DOHH2 (cell line): ENCODE data around the gene TEKTIP1.

Experiments used
- H3F3A ChIP-seq: fragments of 200-600 bp; sonication (generic), shearing (Covaris generic); 2 replicates; pipeline ENCODE4 v1.6.0; 2016; ENCODE audit warnings: antibody characterized with exemption, mild to moderate bottlenecking; ENCODE audit not compliant: control insufficient read depth, insufficient read depth
- H3K27ac ChIP-seq: fragments of 200-600 bp; sonication (generic); 2 replicates; pipeline ENCODE4 v1.5.1; 2014; ENCODE audit warnings: low read depth, mild to moderate bottlenecking, low read length, moderate library complexity
- H3K27me3 ChIP-seq: fragments of 200-600 bp; sonication (generic); 2 replicates; pipeline ENCODE4 v1.6.1; 2014; ENCODE audit warnings: mild to moderate bottlenecking, low read length, mixed read lengths; ENCODE audit not compliant: control insufficient read depth
- H3K36me3 ChIP-seq: fragments of 200-600 bp; sonication (generic); 2 replicates; pipeline ENCODE4 v1.6.1; 2014; ENCODE audit warnings: mild to moderate bottlenecking, low read length, moderate library complexity, mixed read lengths; ENCODE audit not compliant: control insufficient read depth
- H3K4me1 ChIP-seq: fragments of 200-600 bp; sonication (generic); 2 replicates; pipeline ENCODE4 v1.6.1; 2014; ENCODE audit warnings: mild to moderate bottlenecking, low read length, mixed read lengths; ENCODE audit not compliant: control insufficient read depth
- H3K4me2 ChIP-seq: fragments of 200-600 bp; sonication (generic); 2 replicates; pipeline ENCODE4 v1.6.0; 2014; ENCODE audit warnings: mild to moderate bottlenecking, low read length, moderate library complexity
- H3K4me3 ChIP-seq: fragments of 200-600 bp; sonication (generic); 2 replicates; pipeline ENCODE4 v1.5.1; 2014; ENCODE audit warnings: mild to moderate bottlenecking, low read length, mixed read lengths
- H3K79me2 ChIP-seq: fragments of 200-600 bp; sonication (generic); 2 replicates; pipeline ENCODE4 v1.6.1; 2014; ENCODE audit warnings: mild to moderate bottlenecking, low read length, mixed read lengths; ENCODE audit not compliant: control insufficient read depth
- H3K9me2 ChIP-seq: fragments of 200-600 bp; sonication (generic); replicated peaks from 2 replicates; pipeline ENCODE4 v1.6.1; 2014; ENCODE audit warnings: mild to moderate bottlenecking, low read length, mixed read lengths; ENCODE audit not compliant: control insufficient read depth
- H3K9me3 ChIP-seq: fragments of 200-600 bp; sonication (generic); 2 replicates; pipeline ENCODE4 v1.6.1; 2014; ENCODE audit warnings: antibody characterized with exemption, low read length, mixed read lengths; ENCODE audit not compliant: control insufficient read depth, insufficient read depth
- H4K20me1 ChIP-seq: fragments of 200-600 bp; sonication (generic); 2 replicates; pipeline ENCODE4 v1.6.0; 2014; ENCODE audit warnings: low read depth, mild to moderate bottlenecking, antibody characterized with exemption, low read length, moderate library complexity; ENCODE audit not compliant: control insufficient read depth, insufficient read depth
- CTCF ChIP-seq: fragments of 200-600 bp; sonication (generic); IDR thresholded peaks from one replicate; pipeline ENCODE4 v1.5.1; 2014; ENCODE audit warnings: antibody characterized with exemption, mild to moderate bottlenecking, low read depth, low read length; ENCODE audit not compliant: poor library complexity, severe bottlenecking
- EZH2phosphoT487 ChIP-seq: fragments of 200-600 bp; sonication (generic); IDR thresholded peaks from 2 replicates; pipeline ENCODE4 v1.6.1; 2017; ENCODE audit warnings: borderline replicate concordance, mild to moderate bottlenecking, antibody characterized with exemption, low read length, moderate library complexity, mixed read lengths

The TEKTIP1 gene

GRCh38 chr19:3492919-3493318 lies 46.1 kb upstream of the TEKTIP1 start:
- H3K9me2 ChIP-seq: no peaks in the 10 kb centered on the region
- H3K79me2 ChIP-seq: peaks cover 11% of the 10 kb centered on the region
- H3K9me3 ChIP-seq: no peaks in the 10 kb centered on the region
- no peaks in the 10 kb centered on the region for H3K27me3 ChIP-seq
- H3K4me2 ChIP-seq: no peak overlapping the region
- H3K36me3 ChIP-seq: peaks cover 31% of the 10 kb centered on the region
- no peaks in the 10 kb centered on the region for H3K4me1 ChIP-seq
- no peaks in the 10 kb centered on the region for H4K20me1 ChIP-seq
- H3F3A ChIP-seq: no peaks in the 10 kb centered on the region
- TF ChIP-seq EZH2phosphoT487 (no peak), CTCF (no peak)
- H3K4me3 ChIP-seq: no peak overlapping the region
- no peak overlapping the region for H3K27ac ChIP-seq

DNA sequence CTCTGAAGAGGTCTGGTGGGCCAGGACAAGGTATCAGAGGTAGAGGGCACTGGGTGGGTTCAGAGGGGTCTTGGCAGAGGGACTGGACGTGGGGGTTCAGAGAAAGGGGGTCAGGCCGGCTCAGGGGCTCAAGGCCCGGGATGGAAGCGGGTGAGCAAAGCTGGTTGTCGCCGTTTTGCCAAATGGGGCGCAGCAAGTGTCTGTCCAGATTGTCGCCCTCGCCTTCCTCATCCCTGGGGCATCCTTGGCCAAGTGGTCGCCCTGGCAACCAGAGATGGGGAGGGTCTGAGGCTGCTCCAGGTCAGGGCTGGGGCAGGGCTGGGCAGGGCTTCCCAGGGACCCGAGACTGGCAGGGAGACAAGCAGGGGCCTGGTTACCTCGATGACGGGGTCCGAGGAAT lies 45.3 kb upstream of the TEKTIP1 start:
- peaks cover 19% of the 10 kb centered on the region for H3K79me2 ChIP-seq
- no peaks in the 10 kb centered on the region for H3K9me2 ChIP-seq
- H3K36me3 ChIP-seq: peaks cover 31% of the 10 kb centered on the region
- no peaks in the 10 kb centered on the region for H3F3A ChIP-seq
- no peak overlapping the region for H3K4me3 ChIP-seq
- no peaks in the 10 kb centered on the region for H4K20me1 ChIP-seq
- no peaks in the 10 kb centered on the region for H3K27me3 ChIP-seq
- no peaks in the 10 kb centered on the region for H3K4me1 ChIP-seq
- H3K27ac ChIP-seq: no peak overlapping the region
- no peak for TF ChIP-seq CTCF
- TF ChIP-seq EZH2phosphoT487: no peak
- H3K4me2 ChIP-seq: no peak overlapping the region
- H3K9me3 ChIP-seq: no peaks in the 10 kb centered on the region

GRCh38 chr19:3494051-3494450 lies 44.9 kb upstream of the TEKTIP1 start:
- peaks cover 2% of the 10 kb centered on the region for H3K4me1 ChIP-seq
- H3K9me3 ChIP-seq: no peaks in the 10 kb centered on the region
- no peaks in the 10 kb centered on the region for H3F3A ChIP-seq
- no peaks in the 10 kb centered on the region for H3K9me2 ChIP-seq
- no peaks in the 10 kb centered on the region for H4K20me1 ChIP-seq
- H3K36me3 ChIP-seq: peaks cover 31% of the 10 kb centered on the region
- H3K27me3 ChIP-seq: no peaks in the 10 kb centered on the region
- peaks cover 23% of the 10 kb centered on the region for H3K79me2 ChIP-seq
- no peak overlapping the region for H3K4me3 ChIP-seq
- no peak overlapping the region for H3K4me2 ChIP-seq
- no peak for TF ChIP-seq CTCF
- no peak for TF ChIP-seq EZH2phosphoT487
- H3K27ac ChIP-seq: no peak overlapping the region

DNA sequence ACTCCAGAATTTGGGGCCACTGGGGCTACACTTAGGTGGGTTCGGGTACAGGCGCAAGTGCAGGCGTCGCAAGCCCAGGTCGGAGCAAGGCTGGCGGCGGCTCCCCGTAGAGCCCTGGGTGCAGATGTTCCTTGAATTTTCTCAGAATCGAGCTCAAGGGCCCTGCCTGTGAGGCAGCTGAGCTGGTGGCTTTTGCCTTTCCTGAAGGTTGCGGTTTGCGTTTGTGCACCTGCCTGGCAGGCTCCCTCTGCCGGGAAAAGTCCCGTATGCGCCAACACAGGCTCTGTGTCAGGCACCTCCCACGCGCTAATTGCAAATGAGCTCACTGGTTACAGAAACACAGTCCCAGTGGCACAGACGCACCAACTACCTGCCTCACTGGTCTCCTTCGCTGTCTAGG lies 44.4 kb upstream of the TEKTIP1 start:
- no peaks in the 10 kb centered on the region for H4K20me1 ChIP-seq
- no peaks in the 10 kb centered on the region for H3F3A ChIP-seq
- H3K79me2 ChIP-seq: peaks cover 28% of the 10 kb centered on the region
- H3K4me2 ChIP-seq: no peak overlapping the region
- H3K4me3 ChIP-seq: no peak overlapping the region
- no peak overlapping the region for H3K27ac ChIP-seq
- H3K36me3 ChIP-seq: peaks cover 31% of the 10 kb centered on the region
- no peaks in the 10 kb centered on the region for H3K9me3 ChIP-seq
- peaks cover 7% of the 10 kb centered on the region for H3K4me1 ChIP-seq
- H3K27me3 ChIP-seq: no peaks in the 10 kb centered on the region
- TF ChIP-seq CTCF (no peak), EZH2phosphoT487 (no peak)
- H3K9me2 ChIP-seq: no peaks in the 10 kb centered on the region
